Uterus (tissue), 4 donors: ENCODE data around the gene CHN2. TPM values are rescaled to one million over a fixed set of nuclear protein-coding genes. Genes with fewer than 3 reads are reported as not detected.

ENCODE experiments used
- DNase-seq, 2 donors: peaks; one replicate each; pipeline ENCODE4 v3.0.0-alpha.2; 2019 to 2020
- H3K27ac ChIP-seq, 2 donors: fragments of 200-600 bp; sonication (generic); 1 replicate in 1 of 2; 2 replicates in 1 of 2; pipeline ENCODE4 v1.5.1; 2016 to 2018
- H3K27me3 ChIP-seq, 2 donors: fragments of 200-600 bp; sonication (generic); one replicate each; pipeline ENCODE4 v1.5.1; 2018 to 2019; ENCODE audit warnings: control low read depth in 1 of 2
- H3K36me3 ChIP-seq, 2 donors: fragments of 200-600 bp; sonication (generic); one replicate each; pipeline ENCODE4 v1.5.1; 2019; ENCODE audit warnings: control low read depth in 1 of 2
- H3K4me1 ChIP-seq, 2 donors: fragments of 200-600 bp; sonication (generic); one replicate each; pipeline ENCODE4 v1.5.1; 2018 to 2019; ENCODE audit warnings: control low read depth in 1 of 2
- H3K4me3 ChIP-seq, 2 donors: fragments of 200-600 bp; sonication (generic); 1 replicate in 1 of 2; 2 replicates in 1 of 2; pipeline ENCODE4 v1.5.1; 2018 to 2019; ENCODE audit warnings: mild to moderate bottlenecking in 1 of 2
- H3K9me3 ChIP-seq, 2 donors: fragments of 200-600 bp; sonication (generic); one replicate each; pipeline ENCODE4 v1.5.1; 2019; ENCODE audit warnings: control low read depth in 1 of 2
- POLR2A ChIP-seq, 2 donors: fragments of 450-650 bp; IDR thresholded peaks; one replicate each; pipeline ENCODE4 v1.6.1; 2016; ENCODE audit warnings: antibody characterized with exemption in 2 of 2, mild to moderate bottlenecking in 1 of 2, moderate library complexity in 1 of 2
- intact Hi-C: fragments of 100-400 bp; cut with DNase I; formaldehyde crosslinking; loops from one replicate; pipeline ENCODE4 v1.15.1; 2023; ENCODE audit warnings: low total_unique reads
- total RNA-seq, 4 donors: library from RNA; depleted of rRNA in 3 of 4; stranded (reverse); fragments of >200 nt in 3 of 4; gene quantifications; one replicate each; pipeline versions ENCODE4 v1.1.0 to v1.2.4, GENCODE V29; 2014 to 2023
- TF ChIP-seq, protein P1 (sequence below), 4 experiments: fragments of 200-600 bp in 2 of 4; fragments of 450-650 bp in 2 of 4; sonication (generic) in 2 of 4; IDR thresholded peaks; one replicate each; pipeline ENCODE4 v1.5.1; 2016 to 2019; ENCODE audit warnings: antibody characterized with exemption in 4 of 4, mild to moderate bottlenecking in 2 of 4, moderate library complexity in 1 of 4
- donor health status: DM: yes; HTN: yes; CAD: no.

Gene CHN2
- total RNA-seq, 4 donors from 2014 or later, result 9.8 to 22.9 (median 18.3) TPM

DNA sequence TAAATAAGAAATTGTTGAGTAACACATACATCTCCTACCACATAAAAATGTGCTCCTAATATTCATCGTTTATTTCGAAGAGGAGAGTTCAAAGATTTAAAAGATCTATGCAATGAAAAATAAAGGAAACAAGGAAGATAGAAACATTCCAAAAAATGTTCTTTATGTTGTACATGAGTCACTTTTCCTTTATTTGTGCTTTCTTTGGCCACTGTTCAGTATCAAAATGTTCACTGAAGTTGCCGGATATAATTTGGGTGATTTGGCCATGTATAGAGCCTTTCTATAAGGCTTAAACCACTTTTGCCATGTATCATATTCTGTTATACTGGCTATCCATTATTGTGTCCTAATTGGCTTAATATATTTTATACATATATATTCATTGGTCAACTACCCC lies 306.1 kb downstream of the CHN2 start:
- H3K27me3 ChIP-seq, result no peaks in the 10 kb centered on the region
- no peaks in the 10 kb centered on the region for H3K9me3 ChIP-seq
- H3K36me3 ChIP-seq, result no peaks in the 10 kb centered on the region
- no peak overlapping the region for H3K4me3 ChIP-seq
- no peak overlapping the region for H3K27ac ChIP-seq
- H3K4me1 ChIP-seq, result no peaks in the 10 kb centered on the region
- intact Hi-C loops, result no loop called here
- no peak for DNase-seq
- no peak for TF ChIP-seq POLR2A (IDR thresholded peaks at IDR 0.05)
- TF ChIP-seq, protein P1, sequence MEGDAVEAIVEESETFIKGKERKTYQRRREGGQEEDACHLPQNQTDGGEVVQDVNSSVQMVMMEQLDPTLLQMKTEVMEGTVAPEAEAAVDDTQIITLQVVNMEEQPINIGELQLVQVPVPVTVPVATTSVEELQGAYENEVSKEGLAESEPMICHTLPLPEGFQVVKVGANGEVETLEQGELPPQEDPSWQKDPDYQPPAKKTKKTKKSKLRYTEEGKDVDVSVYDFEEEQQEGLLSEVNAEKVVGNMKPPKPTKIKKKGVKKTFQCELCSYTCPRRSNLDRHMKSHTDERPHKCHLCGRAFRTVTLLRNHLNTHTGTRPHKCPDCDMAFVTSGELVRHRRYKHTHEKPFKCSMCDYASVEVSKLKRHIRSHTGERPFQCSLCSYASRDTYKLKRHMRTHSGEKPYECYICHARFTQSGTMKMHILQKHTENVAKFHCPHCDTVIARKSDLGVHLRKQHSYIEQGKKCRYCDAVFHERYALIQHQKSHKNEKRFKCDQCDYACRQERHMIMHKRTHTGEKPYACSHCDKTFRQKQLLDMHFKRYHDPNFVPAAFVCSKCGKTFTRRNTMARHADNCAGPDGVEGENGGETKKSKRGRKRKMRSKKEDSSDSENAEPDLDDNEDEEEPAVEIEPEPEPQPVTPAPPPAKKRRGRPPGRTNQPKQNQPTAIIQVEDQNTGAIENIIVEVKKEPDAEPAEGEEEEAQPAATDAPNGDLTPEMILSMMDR (IDR thresholded peaks at IDR 0.05), result no peak

DNA sequence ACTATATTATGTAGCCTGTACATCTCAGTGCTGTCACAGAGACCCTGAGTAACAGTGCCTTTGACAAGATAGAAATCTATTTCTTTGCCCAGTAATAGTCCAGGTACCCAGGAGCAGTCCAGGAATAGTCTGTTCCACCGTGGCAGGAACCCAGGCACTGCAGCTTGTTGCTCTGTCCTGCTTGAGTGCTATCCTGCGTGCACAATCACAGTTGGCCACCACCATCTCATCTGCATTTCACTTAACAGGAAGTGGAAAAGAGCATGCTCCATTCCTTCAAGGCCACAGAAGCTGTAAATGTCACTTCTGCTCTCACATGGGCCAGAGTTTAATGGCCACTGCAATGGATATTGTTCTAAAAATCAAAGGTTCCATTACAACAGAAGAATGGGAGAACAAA lies 307.6 kb downstream of the CHN2 start:
- TF ChIP-seq POLR2A (IDR thresholded peaks at IDR 0.05), result no peak
- TF ChIP-seq, protein P1 (IDR thresholded peaks at IDR 0.05), result no peak
- no peaks in the 10 kb centered on the region for H3K36me3 ChIP-seq
- intact Hi-C loops, result no loop called here
- H3K4me1 ChIP-seq, result no peaks in the 10 kb centered on the region
- H3K4me3 ChIP-seq, result no peak overlapping the region
- H3K9me3 ChIP-seq, result no peaks in the 10 kb centered on the region
- no peaks in the 10 kb centered on the region for H3K27me3 ChIP-seq
- no peak for DNase-seq
- H3K27ac ChIP-seq, result no peak overlapping the region

DNA sequence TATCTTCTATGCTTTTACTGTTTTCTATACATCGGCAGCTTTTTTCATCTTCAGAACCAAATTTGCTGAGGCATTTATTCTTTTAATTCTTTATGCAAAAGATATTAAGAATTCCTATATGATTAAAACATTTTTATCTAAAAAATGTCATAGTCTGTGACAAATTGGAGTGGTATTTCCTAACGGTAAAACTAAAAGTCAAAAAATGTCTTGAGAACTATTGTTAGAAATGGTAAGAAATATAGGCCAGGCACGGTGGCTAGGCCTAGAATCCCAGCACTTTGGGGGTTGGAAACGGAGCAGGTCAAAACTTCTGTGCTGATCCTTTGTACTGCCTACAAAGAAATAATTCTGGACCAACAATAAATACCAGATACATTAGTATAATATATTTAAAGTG lies 311.4 kb downstream of the CHN2 start:
- no peak for DNase-seq
- no peak for TF ChIP-seq POLR2A (IDR thresholded peaks at IDR 0.05)
- TF ChIP-seq, protein P1 (IDR thresholded peaks at IDR 0.05), result no peak
- intact Hi-C loops, result no loop called here
- H3K27ac ChIP-seq, result no peak overlapping the region
- no peaks in the 10 kb centered on the region for H3K27me3 ChIP-seq
- H3K4me3 ChIP-seq, result no peak overlapping the region
- H3K9me3 ChIP-seq, result no peaks in the 10 kb centered on the region
- no peaks in the 10 kb centered on the region for H3K4me1 ChIP-seq
- no peaks in the 10 kb centered on the region for H3K36me3 ChIP-seq

DNA sequence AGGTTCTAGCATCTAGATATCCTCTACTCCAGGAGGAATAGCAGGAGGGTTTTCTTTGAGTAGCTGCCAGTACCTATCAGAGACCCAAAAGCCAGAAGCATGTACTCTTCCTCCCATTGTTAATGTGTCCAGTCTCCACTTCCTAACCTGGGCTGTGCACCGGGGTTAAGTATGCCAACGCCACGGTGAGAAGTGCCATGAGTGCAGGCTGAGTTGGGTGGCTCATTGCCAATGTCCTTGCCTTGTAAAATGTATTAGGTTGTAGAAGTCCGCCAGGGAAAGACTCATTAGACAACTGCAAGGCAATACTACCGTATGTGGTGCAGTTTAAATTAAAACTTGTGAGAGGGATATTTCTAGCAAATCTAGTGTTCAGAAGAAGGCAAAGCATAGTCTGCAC lies 314.0 kb downstream of the CHN2 start:
- Histone ChIP-seq H3K9me3 (no peaks in the 10 kb centered on the region), H3K36me3 (no peaks in the 10 kb centered on the region), H3K4me1 (no peaks in the 10 kb centered on the region), H3K27ac (no peak overlapping the region), H3K27me3 (no peaks in the 10 kb centered on the region), H3K4me3 (no peak overlapping the region)
- intact Hi-C loops, result no loop called here
- no peak for TF ChIP-seq POLR2A (IDR thresholded peaks at IDR 0.05)
- TF ChIP-seq, protein P1 (IDR thresholded peaks at IDR 0.05), result no peak
- peak in 1 of 2 donors; percentile 32 for DNase-seq

DNA sequence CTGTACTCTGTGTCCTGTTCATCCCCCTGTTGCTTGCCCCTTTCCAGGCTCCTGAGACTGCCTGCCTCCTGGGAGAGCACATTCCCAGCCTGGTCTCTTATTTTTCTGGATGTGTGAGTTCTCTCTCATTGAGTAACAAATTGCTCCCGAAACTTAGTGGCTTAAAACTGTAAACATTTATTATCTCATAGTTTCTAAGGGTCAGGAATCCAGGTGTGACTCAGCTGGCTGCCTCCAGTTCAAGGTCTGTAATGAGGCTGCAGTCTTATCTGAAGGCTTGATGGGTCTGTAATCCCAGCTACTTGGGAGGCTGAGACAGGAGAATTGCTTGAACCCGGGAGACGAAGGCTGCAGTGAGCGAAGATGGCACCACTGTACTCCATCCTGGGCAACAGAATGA lies 315.5 kb downstream of the CHN2 start:
- no peaks in the 10 kb centered on the region for H3K9me3 ChIP-seq
- no peak for DNase-seq
- TF ChIP-seq POLR2A (IDR thresholded peaks at IDR 0.05), result no peak
- TF ChIP-seq, protein P1 (IDR thresholded peaks at IDR 0.05), result no peak
- no peaks in the 10 kb centered on the region for H3K4me1 ChIP-seq
- intact Hi-C loops, result no loop called here
- H3K27ac ChIP-seq, result no peak overlapping the region
- no peaks in the 10 kb centered on the region for H3K36me3 ChIP-seq
- no peaks in the 10 kb centered on the region for H3K27me3 ChIP-seq
- H3K4me3 ChIP-seq, result no peak overlapping the region
